ENCODE measurements around the gene MRPL10. TPM values are rescaled to one million over a fixed set of nuclear protein-coding genes. Genes with fewer than 3 reads are reported as not detected.

Gene MRPL10
- total RNA-seq, 1 donor from 2014 or later: 49.4 TPM

- Mint-ChIP-seq H3K4me3 (no peak overlapping the region), H3K4me1 (ENCODE audit: unreplicated experiment) (no peaks in the 10 kb centered on the region), H3K27me3 (peaks cover 51% of the 10 kb centered on the region), H3K27ac (no peak overlapping the region), H3K9me3 (no peaks in the 10 kb centered on the region), H3K36me3 (no peaks in the 10 kb centered on the region)
- DNase-seq (ENCODE audit: extremely low spot score, unreplicated experiment): no peak
- TF ChIP-seq CTCF (conservative IDR thresholded peaks at IDR 0.05): no peak
Measured at GRCh38 chr17:47801176-47801765, 30.1 kb downstream of the MRPL10 start.

- H3K27me3 Mint-ChIP-seq: peaks cover 52% of the 10 kb centered on the region
- no peak overlapping the region for H3K27ac Mint-ChIP-seq
- no peaks in the 10 kb centered on the region for H3K36me3 Mint-ChIP-seq
- DNase-seq (ENCODE audit: extremely low spot score, unreplicated experiment): no peak
- no peak for TF ChIP-seq CTCF (conservative IDR thresholded peaks at IDR 0.05)
- H3K4me1 Mint-ChIP-seq (ENCODE audit: unreplicated experiment): no peaks in the 10 kb centered on the region
- no peak overlapping the region for H3K4me3 Mint-ChIP-seq
- no peaks in the 10 kb centered on the region for H3K9me3 Mint-ChIP-seq
Measured at GRCh38 chr17:47800686-47801085, 30.7 kb downstream of the MRPL10 start.

- Mint-ChIP-seq H3K9me3 (no peaks in the 10 kb centered on the region), H3K4me3 (no peak overlapping the region), H3K36me3 (no peaks in the 10 kb centered on the region), H3K4me1 (ENCODE audit: unreplicated experiment) (no peaks in the 10 kb centered on the region), H3K27ac (no peak overlapping the region), H3K27me3 (peaks cover 70% of the 10 kb centered on the region)
- no peak for TF ChIP-seq CTCF (conservative IDR thresholded peaks at IDR 0.05)
- DNase-seq (ENCODE audit: extremely low spot score, unreplicated experiment): no peak
Measured at GRCh38 chr17:47797797-47798196, 33.5 kb downstream of the MRPL10 start.

GRCh38 chr17:47792979-47793378 lies 38.4 kb downstream of the MRPL10 start:
- Mint-ChIP-seq H3K27ac (no peak overlapping the region), H3K9me3 (no peaks in the 10 kb centered on the region), H3K4me3 (no peak overlapping the region), H3K36me3 (no peaks in the 10 kb centered on the region), H3K27me3 (peaks cover 88% of the 10 kb centered on the region), H3K4me1 (ENCODE audit: unreplicated experiment) (peaks cover 3% of the 10 kb centered on the region)
- DNase-seq (ENCODE audit: extremely low spot score, unreplicated experiment): no peak
- no peak for TF ChIP-seq CTCF (conservative IDR thresholded peaks at IDR 0.05)

GRCh38 chr17:47792457-47792856 lies 38.9 kb downstream of the MRPL10 start:
- Mint-ChIP-seq H3K27ac (no peak overlapping the region), H3K27me3 (peaks cover 88% of the 10 kb centered on the region), H3K4me3 (no peak overlapping the region), H3K9me3 (no peaks in the 10 kb centered on the region), H3K36me3 (no peaks in the 10 kb centered on the region), H3K4me1 (ENCODE audit: unreplicated experiment) (peaks cover 3% of the 10 kb centered on the region)
- DNase-seq (ENCODE audit: extremely low spot score, unreplicated experiment): no peak
- TF ChIP-seq CTCF (conservative IDR thresholded peaks at IDR 0.05): no peak

GRCh38 chr17:47791025-47791424 lies 40.3 kb downstream of the MRPL10 start:
- Mint-ChIP-seq H3K27ac (no peak overlapping the region), H3K27me3 (peaks cover 93% of the 10 kb centered on the region), H3K36me3 (no peaks in the 10 kb centered on the region), H3K4me3 (peak overlapping the region; percentile 32), H3K9me3 (no peaks in the 10 kb centered on the region), H3K4me1 (ENCODE audit: unreplicated experiment) (peaks cover 3% of the 10 kb centered on the region)
- no peak for TF ChIP-seq CTCF (conservative IDR thresholded peaks at IDR 0.05)
- no peak for DNase-seq (ENCODE audit: extremely low spot score, unreplicated experiment)

Measured in type B pancreatic cell (in vitro differentiated cells).